ENCODE results near the gene TMEM151A. TPM values are rescaled to one million over a fixed set of nuclear protein-coding genes. Genes with fewer than 3 reads are reported as not detected.

Gene TMEM151A
- total and polyA plus RNA-seq, 2 of the 4 experiments (the other 2 are of a cell fraction), result 0.03 TPM; not detected in 1

- H3K4me2 ChIP-seq (ENCODE audit: low read depth, low read length), result no peak overlapping the region
- 85% methylated on average over 18 of the region's 29 CpGs; no CpG with 5 or more reads in 1 of the 2 experiments for WGBS, 2 experiments (ENCODE audit: extremely low coverage in 2 of 2, insufficient read length in 1 of 2)
- POLR2A ChIA-PET (ENCODE audit: unreplicated experiment), result interaction anchor here (1.2 kb wide), 1 partner anchor 17 kb away, joined by 6 read pairs; the partner anchor contains the start of gene CD248
Measured at GRCh38 chr11:66333896-66334604, 42.4 kb downstream of the TMEM151A start.

More at GRCh38 chr11:66333896-66334604, 42.4 kb downstream of the TMEM151A start:
- peaks cover 23% of the 10 kb centered on the region for H3K4me1 ChIP-seq (ENCODE audit: control insufficient read depth, insufficient read depth, low read length)
- no peak overlapping the region for H3K18ac ChIP-seq (ENCODE audit: low read depth, low read length)
- no peak overlapping the region for H2BK5ac ChIP-seq (ENCODE audit: low read depth, low read length, poor library complexity, severe bottlenecking)
- H3K79me1 ChIP-seq (ENCODE audit: low read depth in 1 of 2, low read length in 2 of 2), result peaks cover 5 to 41% of the 10 kb centered on the region in 2 experiments; a peak in 3 of 4 replicates
- H4K20me1 ChIP-seq (ENCODE audit: insufficient read depth, low read length), result peaks cover 21% of the 10 kb centered on the region
- ATAC-seq (ENCODE audit: low read depth), result no peak
- in situ Hi-C loops (cut with MboI; ENCODE audit: low sequenced_read_pairs) (no loop called here), dilution Hi-C loops (cut with HindIII; ENCODE audit: low sequenced_read_pairs, unreplicated experiment) (no loop called here), intact Hi-C loops (cut with micrococcal nuclease) (no loop called here)
- no peak overlapping the region for H3K27ac ChIP-seq (ENCODE audit: insufficient read depth, low read length)
- no peak overlapping the region for H3K14ac ChIP-seq (replicated peaks; ENCODE audit: low read depth, low read length)
- H2AK5ac ChIP-seq (ENCODE audit: low read depth, low read length), result no peak overlapping the region
- CTCF ChIA-PET, result interaction anchor here (1.2 kb wide), 1 partner anchor 21 kb away, joined by 4 read pairs; no protein-coding TSS in a partner anchor
- H4K5ac ChIP-seq (ENCODE audit: low read depth, low read length), result no peak overlapping the region
- H3K9ac ChIP-seq (ENCODE audit: low read depth, low read length), result no peak overlapping the region; the same call in 1 of the 2 replicates
- H2AFZ ChIP-seq (replicated peaks; ENCODE audit: low read length, poor library complexity), result no peak overlapping the region
- no peaks in the 10 kb centered on the region for H3K27me3 ChIP-seq (ENCODE audit: control insufficient read depth, insufficient read depth, low read length)
- H3K9me1 ChIP-seq (ENCODE audit: insufficient read depth, low read length), result no peaks in the 10 kb centered on the region
- H4K91ac ChIP-seq (ENCODE audit: insufficient read depth, low read depth, low read length), result no peak overlapping the region
- no peak for DNase-seq
- no peak overlapping the region for H3K4me3 ChIP-seq (ENCODE audit: insufficient read depth, low read depth, low read length)
- peak overlapping the region; percentile 62; the same call in 1 of the 2 replicates for H3K23ac ChIP-seq (ENCODE audit: low read depth, low read length)
- no TSS peak for BruUV-seq (replicated peaks)
- H3K4ac ChIP-seq (ENCODE audit: low read depth, low read length), result 0 out of 2 replicates have a peak overlapping the region, but pooled peaks have one; percentile 24
- H2AK9ac ChIP-seq (replicated peaks; ENCODE audit: low read depth, low read length, poor library complexity), result no peak overlapping the region
- H3K56ac ChIP-seq (ENCODE audit: extremely low read depth, insufficient read depth, low read length), result no peak overlapping the region
- H2BK120ac ChIP-seq (ENCODE audit: low read depth, low read length), result no peak overlapping the region
- H3K36me3 ChIP-seq (ENCODE audit: control insufficient read depth, insufficient read depth, low read length), result peaks cover 22% of the 10 kb centered on the region
- no peaks in the 10 kb centered on the region for H3K9me3 ChIP-seq (ENCODE audit: control insufficient read depth, insufficient read depth, low read length)
- H2BK20ac ChIP-seq (ENCODE audit: low read depth, low read length), result no peak overlapping the region
- no peak for TF ChIP-seq MAZ (IDR thresholded peaks at IDR 0.05; ENCODE audit: borderline replicate concordance, low read depth, low read length)
- TF ChIP-seq POLR2A (IDR thresholded peaks at IDR 0.05; ENCODE audit: low read depth, low read length), result 0 out of 2 replicates have a peak, but pooled peaks have one; percentile 20
- no peak overlapping the region for H4K8ac ChIP-seq (ENCODE audit: low read depth in 2 of 2, low read length in 2 of 2)
- no peak overlapping the region for H2BK15ac ChIP-seq (ENCODE audit: low read depth, low read length)

All from IMR-90 (cell line).